ENCODE data around the gene HSBP1L1. TPM values are rescaled to one million over a fixed set of nuclear protein-coding genes. Genes with fewer than 3 reads are reported as not detected.

The HSBP1L1 gene
- total RNA-seq, 1 experiment from 2014 or later, result 49.4 TPM

DNA sequence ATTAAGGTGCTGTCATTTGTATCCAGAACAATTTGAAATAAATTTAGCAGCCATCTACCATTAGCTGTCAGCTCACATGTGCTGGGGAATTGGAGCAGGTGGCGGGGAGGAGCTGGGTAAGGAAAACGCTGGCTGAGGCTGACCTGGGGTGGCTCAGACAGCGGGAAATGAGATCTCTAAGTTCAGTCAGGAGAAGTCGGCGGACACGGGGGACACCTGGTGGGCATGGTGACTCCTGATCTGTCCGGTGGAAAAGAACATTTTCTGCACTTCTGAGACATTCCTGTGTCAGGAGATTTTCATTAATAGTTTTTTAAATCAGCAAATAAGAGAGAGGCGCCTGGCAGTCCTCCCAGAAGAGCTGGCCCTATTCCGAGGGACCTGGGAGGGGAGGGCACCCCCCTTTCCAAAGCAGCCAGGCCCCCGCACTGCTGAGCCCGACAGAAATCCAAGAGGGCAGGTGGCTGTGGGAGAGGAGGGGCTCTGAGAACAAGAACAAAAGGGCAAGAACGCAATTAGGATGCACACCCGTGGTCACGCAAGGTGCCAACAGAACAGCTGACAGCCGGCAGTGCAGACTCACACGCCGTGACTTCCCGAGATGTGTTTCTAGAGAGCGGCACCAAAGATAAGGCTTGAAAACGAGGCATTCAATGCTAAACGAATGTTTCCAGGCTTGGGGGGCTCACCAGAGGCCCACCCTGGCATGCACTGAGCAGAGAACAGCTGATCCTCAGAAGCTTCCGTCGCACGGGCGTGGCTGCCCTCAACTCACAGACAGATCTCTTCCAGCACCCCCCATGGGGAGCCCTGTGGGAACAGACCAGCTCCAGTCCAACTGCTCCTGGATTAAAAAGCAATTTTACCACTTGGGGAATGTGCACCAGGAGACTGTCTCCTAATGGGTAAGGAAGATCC lies 39.4 kb upstream of the HSBP1L1 start:
- TF ChIP-seq, protein P1, sequence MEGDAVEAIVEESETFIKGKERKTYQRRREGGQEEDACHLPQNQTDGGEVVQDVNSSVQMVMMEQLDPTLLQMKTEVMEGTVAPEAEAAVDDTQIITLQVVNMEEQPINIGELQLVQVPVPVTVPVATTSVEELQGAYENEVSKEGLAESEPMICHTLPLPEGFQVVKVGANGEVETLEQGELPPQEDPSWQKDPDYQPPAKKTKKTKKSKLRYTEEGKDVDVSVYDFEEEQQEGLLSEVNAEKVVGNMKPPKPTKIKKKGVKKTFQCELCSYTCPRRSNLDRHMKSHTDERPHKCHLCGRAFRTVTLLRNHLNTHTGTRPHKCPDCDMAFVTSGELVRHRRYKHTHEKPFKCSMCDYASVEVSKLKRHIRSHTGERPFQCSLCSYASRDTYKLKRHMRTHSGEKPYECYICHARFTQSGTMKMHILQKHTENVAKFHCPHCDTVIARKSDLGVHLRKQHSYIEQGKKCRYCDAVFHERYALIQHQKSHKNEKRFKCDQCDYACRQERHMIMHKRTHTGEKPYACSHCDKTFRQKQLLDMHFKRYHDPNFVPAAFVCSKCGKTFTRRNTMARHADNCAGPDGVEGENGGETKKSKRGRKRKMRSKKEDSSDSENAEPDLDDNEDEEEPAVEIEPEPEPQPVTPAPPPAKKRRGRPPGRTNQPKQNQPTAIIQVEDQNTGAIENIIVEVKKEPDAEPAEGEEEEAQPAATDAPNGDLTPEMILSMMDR (IDR thresholded peaks at IDR 0.05; ENCODE audit: unreplicated experiment), result no peak

DNA sequence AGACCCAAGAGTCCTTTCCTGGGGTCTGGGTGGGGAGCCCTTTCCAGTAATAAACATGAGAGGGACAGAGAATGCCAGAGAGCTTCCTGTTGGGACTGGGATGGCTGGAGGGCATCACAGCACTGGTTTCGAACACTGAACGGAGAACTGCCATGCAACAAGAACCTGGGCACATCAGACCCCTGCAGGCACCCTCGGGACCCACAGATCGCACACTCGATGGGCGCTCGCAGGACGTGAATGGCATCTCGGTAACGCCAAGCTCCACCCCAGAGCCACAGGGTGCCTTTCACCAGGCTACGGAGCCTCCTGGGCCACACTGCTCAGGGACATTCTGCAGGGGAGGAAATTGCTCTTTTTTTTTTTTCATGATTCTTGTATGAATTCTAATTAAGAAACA lies 38.1 kb upstream of the HSBP1L1 start:
- no peaks in the 10 kb centered on the region for H3K27me3 Mint-ChIP-seq (ENCODE audit: insufficient read depth, unreplicated experiment)
- POLR2A ChIA-PET, result no interaction called here
- intact Hi-C loops (cut with micrococcal nuclease), result no loop called here
- H3K27ac Mint-ChIP-seq (ENCODE audit: low read depth, unreplicated experiment), result no peak overlapping the region
- TF ChIP-seq, protein P1 (IDR thresholded peaks at IDR 0.05; ENCODE audit: unreplicated experiment), result no peak
- no TSS peak for BruUV-seq (replicated peaks)
- no peaks in the 10 kb centered on the region for H3K4me1 Mint-ChIP-seq (ENCODE audit: insufficient read depth, unreplicated experiment)
- CTCF ChIA-PET, result no interaction called here
- DNase-seq (ENCODE audit: unreplicated experiment), result no peak
- peaks cover 7% of the 10 kb centered on the region for H3K9me3 Mint-ChIP-seq (ENCODE audit: unreplicated experiment)
- no peak overlapping the region for H3K4me3 Mint-ChIP-seq (ENCODE audit: unreplicated experiment)
- H3K36me3 Mint-ChIP-seq (ENCODE audit: insufficient read depth, unreplicated experiment), result peaks cover 37% of the 10 kb centered on the region

More for the DNA sequence above, 39.4 kb upstream of the HSBP1L1 start:
- no peak overlapping the region for H3K4me3 Mint-ChIP-seq (ENCODE audit: unreplicated experiment)
- H3K9me3 Mint-ChIP-seq (ENCODE audit: unreplicated experiment), result peaks cover 7% of the 10 kb centered on the region
- no peaks in the 10 kb centered on the region for H3K4me1 Mint-ChIP-seq (ENCODE audit: insufficient read depth, unreplicated experiment)
- ChIA-PET CTCF (no interaction called here), POLR2A (no interaction called here)
- intact Hi-C loops (cut with micrococcal nuclease), result no loop called here
- H3K27ac Mint-ChIP-seq (ENCODE audit: low read depth, unreplicated experiment), result no peak overlapping the region
- BruUV-seq (replicated peaks), result no TSS peak
- no peak for DNase-seq (ENCODE audit: unreplicated experiment)
- peaks cover 37% of the 10 kb centered on the region for H3K36me3 Mint-ChIP-seq (ENCODE audit: insufficient read depth, unreplicated experiment)
- H3K27me3 Mint-ChIP-seq (ENCODE audit: insufficient read depth, unreplicated experiment), result no peaks in the 10 kb centered on the region

DNA sequence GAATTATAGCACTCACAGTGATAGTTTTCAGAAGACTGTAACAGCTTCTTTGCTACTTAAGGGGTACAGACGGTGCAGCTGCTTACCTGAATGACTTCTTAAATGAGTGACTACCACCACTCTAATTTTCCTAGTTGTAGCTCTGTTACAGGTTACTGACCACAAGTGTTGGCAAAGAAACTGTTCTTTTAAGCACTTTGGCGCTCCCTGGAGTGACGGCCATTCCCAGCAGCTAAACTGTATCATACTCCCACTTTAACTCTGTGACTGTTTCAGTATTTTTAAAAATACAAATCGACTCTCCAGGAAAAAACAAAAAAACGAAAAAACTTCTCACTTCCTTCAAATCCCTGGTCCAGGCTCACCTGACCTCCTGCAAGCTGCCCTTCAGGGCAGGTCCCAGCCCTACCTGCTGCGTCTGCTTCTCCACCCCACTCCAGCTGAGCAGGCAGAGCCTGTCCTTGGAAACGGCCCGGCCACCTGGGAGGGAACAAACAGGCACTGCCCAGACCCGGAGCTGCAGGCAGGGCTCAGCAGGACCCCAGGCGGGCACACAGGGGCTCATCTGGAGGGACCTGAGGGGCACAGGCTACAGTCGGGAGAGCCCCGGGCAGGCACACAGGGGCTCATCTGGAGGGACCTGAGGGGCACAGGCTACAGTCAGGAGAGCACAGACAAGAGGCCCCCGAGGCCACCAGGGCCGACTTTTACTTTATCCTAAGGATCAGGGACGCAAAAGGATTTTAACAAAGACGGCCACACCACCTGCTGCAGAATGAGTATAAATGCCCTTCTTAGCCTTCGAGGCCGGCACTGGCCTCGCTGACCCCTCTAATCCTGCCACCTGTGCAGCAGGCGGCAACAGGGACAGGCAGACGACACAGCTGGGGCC lies 37.5 kb upstream of the HSBP1L1 start:
- BruUV-seq (replicated peaks), result no TSS peak
- TF ChIP-seq, protein P1 (IDR thresholded peaks at IDR 0.05; ENCODE audit: unreplicated experiment), result no peak
- POLR2A ChIA-PET, result no interaction called here
- peaks cover 9% of the 10 kb centered on the region for H3K9me3 Mint-ChIP-seq (ENCODE audit: unreplicated experiment)
- intact Hi-C loops (cut with micrococcal nuclease), result no loop called here
- H3K27me3 Mint-ChIP-seq (ENCODE audit: insufficient read depth, unreplicated experiment), result no peaks in the 10 kb centered on the region
- no peak overlapping the region for H3K4me3 Mint-ChIP-seq (ENCODE audit: unreplicated experiment)
- no peak for DNase-seq (ENCODE audit: unreplicated experiment)
- H3K4me1 Mint-ChIP-seq (ENCODE audit: insufficient read depth, unreplicated experiment), result no peaks in the 10 kb centered on the region
- H3K27ac Mint-ChIP-seq (ENCODE audit: low read depth, unreplicated experiment), result no peak overlapping the region
- CTCF ChIA-PET, result no interaction called here
- H3K36me3 Mint-ChIP-seq (ENCODE audit: insufficient read depth, unreplicated experiment), result peaks cover 32% of the 10 kb centered on the region

Data from MCF 10A (cell line).